Testis (tissue), 3 donors: ENCODE results near the gene ARHGAP1. TPM values are rescaled to one million over a fixed set of nuclear protein-coding genes. Genes with fewer than 3 reads are reported as not detected.

Experiments
- DNase-seq: peaks from one replicate; pipeline ENCODE4 v3.0.0-alpha.2; 2019
- H3K27ac ChIP-seq, 2 donors: fragments of 200-600 bp; sonication (generic); one replicate each; pipeline ENCODE4 v1.5.1; 2019
- H3K27me3 ChIP-seq: fragments of 200-600 bp; sonication (generic); one replicate; pipeline ENCODE4 v1.5.1; 2019
- H3K36me3 ChIP-seq: fragments of 200-600 bp; sonication (generic); one replicate; pipeline ENCODE4 v1.5.1; 2017; ENCODE audit warnings: low read depth; ENCODE audit errors: missing control alignments
- H3K4me1 ChIP-seq: fragments of 200-600 bp; sonication (generic); one replicate; pipeline ENCODE4 v1.5.1; 2019
- H3K4me3 ChIP-seq, 2 donors: fragments of 200-600 bp; sonication (generic); one replicate each; pipeline ENCODE4 v1.5.1; 2017 to 2019
- H3K9me3 ChIP-seq: fragments of 200-600 bp; sonication (generic); one replicate; pipeline ENCODE4 v1.5.1; 2017
- CTCF ChIP-seq, 3 experiments: fragments of 450-650 bp in 2 of 3; fragments of 200-600 bp in 1 of 3; sonication (generic) in 1 of 3; IDR thresholded peaks; one replicate each; pipeline ENCODE4 v1.5.1; 2016 to 2019; ENCODE audit warnings: antibody characterized with exemption in 3 of 3, mild to moderate bottlenecking in 2 of 3, moderate library complexity in 1 of 3
- POLR2A ChIP-seq: fragments of 450-650 bp; IDR thresholded peaks from one replicate; pipeline ENCODE4 v1.6.1; 2017; ENCODE audit warnings: antibody characterized with exemption, mild to moderate bottlenecking, moderate library complexity
- WGBS, 2 donors: methylation state at CpG; one replicate each; pipeline ENCODE4 v1.1.5; 2018; 5-methylcytosine and 5-hydroxymethylcytosine counted together
- intact Hi-C: fragments of 100-400 bp; cut with DNase I; formaldehyde crosslinking; loops from one replicate; pipeline ENCODE4 v1.15.1; 2023; ENCODE audit warnings: low total_unique reads
- polyA plus RNA-seq: library from polyadenylated mRNA; stranded (reverse); fragments of 350-450 nt; fragmentation: Illumina TruSeq; extraction: RNeasy Lipid Tissue Mini Kit (QIAGEN cat#74804); gene quantifications from one replicate; pipeline ENCODE4 v1.2.3, GENCODE V29; 2014; ENCODE audit warnings: low read depth, low replicate concordance; ENCODE audit not compliant: insufficient read depth
- total RNA-seq, 2 donors: library from RNA; depleted of rRNA; stranded (reverse); fragments of >200 nt; gene quantifications; one replicate each; pipeline ENCODE4 v1.2.3, GENCODE V29; 2016

Gene ARHGAP1
- total and polyA plus RNA-seq, 3 donors from 2014 or later: 39.7 to 68.9 (median 50.2) TPM

GRCh38 chr11:46729110-46730027 lies 28.9 kb upstream of the ARHGAP1 start:
- 89 to 90% methylated on average over 24 of the region's 24 CpGs for WGBS, 2 donors
- TF ChIP-seq POLR2A (no peak), CTCF (IDR thresholded peaks at IDR 0.05) (no peak)
- intact Hi-C loops: no loop called here
- no peak overlapping the region for H3K27ac ChIP-seq
- H3K9me3 ChIP-seq: no peaks in the 10 kb centered on the region
- H3K4me1 ChIP-seq: no peaks in the 10 kb centered on the region
- H3K4me3 ChIP-seq: no peak overlapping the region
- no peak for DNase-seq
- H3K27me3 ChIP-seq: no peaks in the 10 kb centered on the region
- no peaks in the 10 kb centered on the region for H3K36me3 ChIP-seq

GRCh38 chr11:46728659-46729040 lies 28.2 kb upstream of the ARHGAP1 start:
- no peaks in the 10 kb centered on the region for H3K4me1 ChIP-seq
- no peaks in the 10 kb centered on the region for H3K27me3 ChIP-seq
- intact Hi-C loops: no loop called here
- TF ChIP-seq POLR2A: no peak
- no peak for TF ChIP-seq CTCF (IDR thresholded peaks at IDR 0.05)
- 79 to 84% methylated on average over 9 of the region's 9 CpGs for WGBS, 2 donors
- DNase-seq: no peak
- no peaks in the 10 kb centered on the region for H3K36me3 ChIP-seq
- no peak overlapping the region for H3K27ac ChIP-seq
- H3K9me3 ChIP-seq: no peaks in the 10 kb centered on the region
- no peak overlapping the region for H3K4me3 ChIP-seq

DNA sequence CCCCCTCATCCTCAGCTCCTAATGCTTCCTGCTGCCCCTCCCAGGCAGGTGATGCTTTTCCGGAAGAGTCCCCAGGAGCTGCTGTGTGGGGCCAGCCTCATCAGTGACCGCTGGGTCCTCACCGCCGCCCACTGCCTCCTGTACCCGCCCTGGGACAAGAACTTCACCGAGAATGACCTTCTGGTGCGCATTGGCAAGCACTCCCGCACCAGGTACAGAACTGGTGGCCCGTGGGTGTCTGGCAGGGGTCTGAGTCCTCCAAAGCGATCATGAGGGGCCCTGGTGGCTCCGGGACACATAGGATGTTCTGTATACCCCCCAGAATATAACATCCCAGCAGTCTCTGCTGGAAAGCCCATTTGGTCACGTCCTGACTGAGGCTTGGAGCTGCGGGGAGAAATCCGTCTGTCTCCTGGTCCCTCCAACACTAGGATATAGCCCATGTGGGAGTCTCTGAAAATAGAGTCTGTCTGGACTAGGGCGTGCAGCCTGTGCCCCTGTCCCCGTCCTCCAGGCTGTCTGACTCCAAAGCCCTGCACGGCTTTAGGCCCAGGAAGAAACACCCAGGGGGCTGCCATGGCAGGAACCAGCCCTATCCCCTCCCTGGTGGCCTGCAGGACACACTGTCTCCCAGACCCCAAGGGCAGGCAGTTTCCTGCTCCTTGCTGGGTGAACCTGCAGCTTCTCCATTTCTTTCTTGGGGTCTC lies 27.7 kb upstream of the ARHGAP1 start:
- H3K27ac ChIP-seq: no peak overlapping the region
- no peaks in the 10 kb centered on the region for H3K36me3 ChIP-seq
- no peaks in the 10 kb centered on the region for H3K4me1 ChIP-seq
- DNase-seq: no peak
- no peaks in the 10 kb centered on the region for H3K9me3 ChIP-seq
- WGBS, 2 donors: 87 to 88% methylated on average over 5 to 17 of the region's 17 CpGs
- H3K4me3 ChIP-seq: no peak overlapping the region
- intact Hi-C loops: no loop called here
- no peaks in the 10 kb centered on the region for H3K27me3 ChIP-seq
- TF ChIP-seq POLR2A (no peak), CTCF (IDR thresholded peaks at IDR 0.05) (no peak)

DNA sequence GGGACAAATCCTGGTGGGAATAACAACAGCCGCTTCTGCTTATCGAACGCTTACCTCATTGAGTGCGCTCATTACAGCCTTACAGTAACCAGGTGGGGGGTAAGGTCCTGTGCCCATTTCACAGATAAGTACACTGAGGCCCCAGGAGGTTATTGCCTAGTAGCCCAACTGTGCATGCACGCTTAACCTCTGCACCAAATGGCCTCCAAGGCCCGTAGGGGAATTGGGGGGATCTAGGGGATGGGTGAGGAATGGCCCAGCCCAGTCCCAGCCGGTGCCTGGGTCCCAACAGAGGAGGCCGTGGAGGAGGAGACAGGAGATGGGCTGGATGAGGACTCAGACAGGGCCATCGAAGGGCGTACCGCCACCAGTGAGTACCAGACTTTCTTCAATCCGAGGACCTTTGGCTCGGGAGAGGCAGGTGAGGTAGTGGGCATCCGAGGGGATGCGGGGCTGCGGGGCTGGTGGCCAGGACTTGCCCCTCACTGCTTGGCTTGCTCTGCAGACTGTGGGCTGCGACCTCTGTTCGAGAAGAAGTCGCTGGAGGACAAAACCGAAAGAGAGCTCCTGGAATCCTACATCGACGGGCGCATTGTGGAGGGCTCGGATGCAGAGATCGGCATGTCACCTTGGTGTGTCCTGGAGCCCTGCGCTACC lies 25.9 kb upstream of the ARHGAP1 start:
- Histone ChIP-seq H3K36me3 (no peaks in the 10 kb centered on the region), H3K27me3 (no peaks in the 10 kb centered on the region), H3K27ac (no peak overlapping the region), H3K4me1 (no peaks in the 10 kb centered on the region), H3K4me3 (no peak overlapping the region), H3K9me3 (no peaks in the 10 kb centered on the region)
- TF ChIP-seq POLR2A (no peak), CTCF (IDR thresholded peaks at IDR 0.05) (no peak)
- WGBS, 2 donors: 95 to 96% methylated on average over 14 to 26 of the region's 26 CpGs
- DNase-seq: no peak
- intact Hi-C loops: no loop called here
